NCI-H748 (cell line): ENCODE data around the gene GPR78.
"Not testable (repeated sequence)": the region's sequence is repeated elsewhere in the genome, so short reads cannot be mapped to it uniquely, and the experiment has no call there.

Experiments used
- DNase-seq: peaks from one replicate; lab custom pipeline; 2025; ENCODE audit not compliant: unreplicated experiment; lab: John Stamatoyannopoulos, UW

GPR78 gene

DNA sequence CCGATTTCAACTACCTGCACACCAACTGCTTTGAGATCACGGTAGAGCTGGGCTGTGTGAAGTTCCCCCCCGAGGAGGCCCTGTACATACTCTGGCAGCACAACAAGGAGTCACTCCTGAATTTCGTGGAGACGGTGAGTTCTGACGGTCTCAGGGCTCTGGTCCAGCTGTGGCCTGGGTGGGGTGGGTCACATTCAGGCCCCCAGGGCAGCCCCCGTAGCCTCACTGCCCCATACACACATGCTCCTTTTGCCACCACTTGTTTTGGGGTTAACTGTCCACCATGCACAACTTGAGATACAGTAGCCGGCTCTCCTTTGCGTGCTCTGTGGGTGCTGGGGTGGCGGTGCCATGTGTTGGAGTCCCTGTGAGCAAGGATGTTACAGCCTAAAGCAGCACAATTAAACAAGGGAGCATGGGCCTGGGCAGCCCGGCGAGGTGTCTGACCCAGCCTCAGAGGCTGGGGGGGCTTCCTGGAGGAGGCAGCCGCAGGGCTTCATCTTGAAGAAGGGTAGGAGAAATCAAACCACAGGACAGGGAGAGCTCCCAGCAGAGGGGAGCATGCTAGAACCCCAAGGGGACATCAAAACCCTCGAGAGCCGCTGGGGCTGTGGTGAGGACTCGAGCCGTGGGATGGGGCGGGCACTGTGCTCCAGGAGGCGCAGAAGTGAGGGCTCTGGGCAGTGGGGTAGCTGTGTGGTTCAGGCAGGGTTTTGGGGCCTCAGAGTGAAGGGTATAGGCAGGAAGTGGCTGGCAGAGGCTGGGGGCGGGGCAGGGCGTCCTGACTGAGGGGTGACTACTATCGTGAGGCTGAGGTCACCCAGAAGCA, 34.4 kb downstream of the GPR78 start:
- DNase-seq: no peak

DNA sequence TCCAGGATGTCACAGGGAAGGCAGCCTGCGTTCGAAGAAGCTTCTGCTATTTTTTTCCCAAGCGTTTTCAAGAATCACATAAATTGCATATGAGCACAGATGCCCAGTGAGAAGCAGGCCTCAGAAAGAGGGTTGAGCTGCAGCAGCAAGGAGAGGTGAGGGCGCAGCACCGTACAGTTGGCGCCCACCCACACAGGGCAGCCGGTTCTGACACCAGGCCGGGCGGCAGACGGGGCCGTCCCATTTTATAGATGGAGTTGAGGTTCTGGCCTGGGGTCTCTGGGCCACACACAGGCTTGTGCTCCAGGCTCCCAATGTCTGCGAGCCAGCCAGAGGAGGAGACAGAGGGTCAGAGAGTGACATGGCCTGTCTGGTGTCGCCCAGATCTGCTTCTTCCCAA, 35.2 kb downstream of the GPR78 start:
- no peak for DNase-seq

- DNase-seq: no peak
These were observed 36.0 kb downstream of the GPR78 start for GRCh38 chr4:8615921-8616787.

GRCh38 chr4:8616831-8617230, 36.6 kb downstream of the GPR78 start:
- no peak for DNase-seq

DNA sequence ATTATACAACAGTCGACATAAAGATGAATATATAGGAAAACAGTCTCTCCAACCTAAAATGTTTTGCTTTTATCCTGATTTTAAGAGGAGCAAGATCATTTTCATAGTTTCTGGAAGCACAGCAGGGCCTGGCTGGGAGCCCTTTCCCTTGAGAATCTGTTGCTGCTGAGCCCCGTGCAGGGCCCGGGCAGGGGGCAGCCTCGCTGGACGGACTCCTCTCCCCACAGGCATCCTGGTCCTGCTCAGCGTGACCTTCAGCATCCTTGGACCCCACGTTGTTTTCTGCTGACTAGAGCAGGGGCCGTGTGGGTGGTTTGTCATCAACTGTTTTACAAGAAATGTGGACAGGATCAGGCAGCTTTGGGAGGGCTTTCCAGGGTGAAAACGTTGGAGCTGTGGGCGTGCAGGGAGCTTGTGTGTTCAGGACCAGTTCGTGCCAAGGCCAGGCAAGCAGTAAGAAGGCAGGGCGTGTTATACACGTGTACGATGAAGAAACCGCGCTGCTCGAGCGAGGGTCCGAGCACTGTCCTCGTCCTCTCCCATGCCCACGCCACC, 37.4 kb downstream of the GPR78 start:
- no peak for DNase-seq

- DNase-seq: no peak
These were observed 38.2 kb downstream of the GPR78 start for GRCh38 chr4:8618421-8618820.

DNA sequence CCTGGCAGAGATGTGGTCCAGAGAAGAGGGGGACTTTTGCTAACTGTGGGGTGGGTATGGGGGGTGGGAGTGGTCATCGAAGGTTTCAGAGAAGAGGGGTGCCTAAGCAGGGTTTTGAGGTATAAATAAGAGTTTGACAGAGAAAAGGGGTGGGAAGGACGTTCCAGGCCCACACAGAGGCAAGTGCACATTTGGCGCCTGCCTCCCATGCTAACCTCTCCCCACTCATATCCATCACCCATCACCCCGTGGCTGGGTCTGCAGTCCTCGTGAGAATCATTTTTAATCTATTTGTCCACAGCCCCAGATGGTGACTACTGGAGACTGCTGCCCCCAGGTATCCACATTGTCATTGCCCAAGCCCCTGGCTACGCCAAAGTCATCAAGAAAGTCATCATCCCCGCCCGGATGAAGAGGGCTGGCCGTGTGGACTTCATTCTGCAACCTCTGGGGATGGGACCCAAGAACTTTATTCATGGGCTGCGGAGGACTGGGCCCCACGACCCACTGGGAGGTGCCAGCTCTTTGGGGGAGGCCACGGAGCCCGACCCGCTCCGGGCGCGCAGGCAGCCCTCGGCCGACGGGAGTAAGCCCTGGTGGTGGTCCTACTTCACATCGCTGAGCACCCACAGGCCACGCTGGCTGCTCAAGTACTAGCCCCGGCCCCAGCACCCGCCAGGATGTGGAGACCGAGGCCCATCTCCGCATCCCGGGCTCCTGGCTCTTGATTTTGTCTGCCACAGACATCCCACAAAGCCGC, 38.9 kb downstream of the GPR78 start:
- no peak for DNase-seq

DNA sequence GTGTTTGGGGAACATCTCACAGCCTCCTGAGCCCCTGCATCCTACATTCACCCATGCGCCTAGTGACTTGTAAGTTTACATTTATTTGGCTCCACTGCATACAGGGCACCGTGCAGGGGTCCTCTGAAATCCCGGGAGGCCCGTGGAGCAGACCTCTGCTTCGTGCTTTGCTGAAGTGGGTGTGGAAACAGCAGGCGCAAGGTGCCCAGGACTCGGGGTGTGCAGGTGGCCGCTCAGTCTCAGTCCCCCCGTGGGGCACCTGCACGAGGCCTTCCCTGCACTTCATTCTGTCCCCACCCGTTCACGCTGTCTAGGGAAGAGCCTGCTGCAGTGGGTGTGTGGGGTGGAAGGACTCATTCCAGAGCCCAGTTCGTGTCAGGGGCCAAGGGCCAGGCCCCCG, 40.9 kb downstream of the GPR78 start:
- not testable (repeated sequence) for DNase-seq

- DNase-seq: not testable (repeated sequence)
These were observed 44.5 kb downstream of the GPR78 start for GRCh38 chr4:8624601-8625272.

DNA sequence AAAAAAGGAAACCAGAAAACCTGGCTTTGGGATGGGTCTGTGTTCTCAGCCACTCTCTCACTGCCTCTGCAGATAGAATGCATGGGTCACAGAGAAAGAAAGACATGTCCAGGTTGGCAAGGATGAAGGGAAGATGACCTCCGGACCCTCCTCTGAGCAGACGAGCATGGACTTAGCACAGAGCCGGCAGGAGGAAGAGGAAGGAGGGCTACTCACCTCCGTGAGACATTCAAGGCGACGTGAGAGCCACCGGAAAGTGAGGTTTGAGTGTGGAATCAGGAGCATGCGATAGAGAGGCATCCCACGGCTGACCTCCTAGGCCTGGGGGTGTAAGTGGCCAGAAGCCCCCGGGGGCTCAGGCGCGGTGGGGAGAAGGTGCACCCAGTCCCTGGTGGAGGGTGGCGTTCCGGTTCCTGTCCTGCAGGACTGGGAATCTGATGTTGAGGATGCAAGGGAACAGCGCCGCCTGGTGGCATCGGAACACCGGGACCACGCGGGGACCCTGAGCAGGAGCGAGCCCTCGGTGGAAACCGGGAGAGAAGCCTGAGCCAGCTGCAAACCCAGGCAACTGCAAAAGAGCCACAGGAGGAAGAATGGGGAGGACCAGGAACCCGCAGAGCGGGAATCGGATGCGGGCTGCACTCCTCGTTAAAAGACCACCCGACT, 50.2 kb downstream of the GPR78 start:
- not testable (repeated sequence) for DNase-seq

DNA sequence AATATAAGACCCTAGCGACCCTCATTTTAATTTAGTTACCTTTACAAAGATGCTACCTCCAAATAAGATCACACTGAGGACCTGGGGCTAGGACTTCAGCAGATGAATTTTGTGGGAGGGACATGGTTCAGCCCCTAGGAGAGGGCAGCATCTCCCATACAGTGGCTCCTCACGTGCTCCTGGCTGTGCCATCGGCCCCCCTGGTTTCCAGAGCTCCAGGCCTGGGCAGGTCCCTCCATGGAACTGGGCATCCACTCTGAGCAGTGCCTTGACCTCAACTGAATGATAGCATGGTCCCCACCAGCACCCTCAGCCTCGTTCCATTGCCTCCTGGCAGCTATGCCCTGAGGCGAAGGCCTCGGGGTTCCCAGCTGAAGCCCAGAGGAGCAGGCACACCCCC, 51.7 kb downstream of the GPR78 start:
- DNase-seq: not testable (repeated sequence)

DNA sequence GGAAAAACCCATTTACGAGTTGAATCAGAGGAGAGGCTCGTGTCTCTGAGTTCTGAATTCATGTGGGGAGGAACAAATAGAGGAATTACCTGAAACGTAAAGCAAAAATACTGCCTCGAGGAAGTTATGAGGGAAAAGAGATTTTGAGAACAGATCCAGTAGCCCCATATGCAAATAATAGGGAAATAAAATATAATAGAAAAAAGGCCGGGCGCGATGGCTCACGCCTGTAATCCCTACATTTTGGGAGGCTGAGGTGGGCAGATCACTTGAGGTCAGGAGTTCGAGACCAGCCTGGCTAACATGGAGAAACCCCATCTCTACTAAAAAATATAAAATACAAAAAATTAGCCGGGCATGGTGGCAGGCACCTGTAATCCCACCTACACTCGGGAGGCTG, 54.6 kb downstream of the GPR78 start:
- DNase-seq: not testable (repeated sequence)

DNA sequence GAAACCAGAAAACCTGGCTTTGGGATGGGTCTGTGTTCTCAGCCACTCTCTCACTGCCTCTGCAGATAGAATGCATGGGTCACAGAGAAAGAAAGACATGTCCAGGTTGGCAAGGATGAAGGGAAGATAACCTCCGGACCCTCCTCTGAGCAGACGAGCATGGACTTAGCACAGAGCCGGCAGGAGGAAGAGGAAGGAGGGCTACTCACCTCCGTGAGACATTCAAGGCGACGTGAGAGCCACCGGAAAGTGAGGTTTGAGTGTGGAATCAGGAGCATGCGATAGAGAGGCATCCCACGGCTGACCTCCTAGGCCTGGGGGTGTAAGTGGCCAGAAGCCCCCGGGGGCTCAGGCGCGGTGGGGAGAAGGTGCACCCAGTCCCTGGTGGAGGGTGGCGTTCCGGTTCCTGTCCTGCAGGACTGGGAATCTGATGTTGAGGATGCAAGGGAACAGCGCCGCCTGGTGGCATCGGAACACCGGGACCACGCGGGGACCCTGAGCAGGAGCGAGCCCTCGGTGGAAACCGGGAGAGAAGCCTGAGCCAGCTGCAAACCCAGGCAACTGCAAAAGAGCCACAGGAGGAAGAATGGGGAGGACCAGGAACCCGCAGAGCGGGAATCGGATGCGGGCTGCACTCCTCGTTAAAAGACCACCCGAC, 55.8 kb downstream of the GPR78 start:
- not testable (repeated sequence) for DNase-seq
